Ascending aorta (tissue), 2 donors: ENCODE results near the gene ENTPD3. TPM values are rescaled to one million over a fixed set of nuclear protein-coding genes. Genes with fewer than 3 reads are reported as not detected.

Source experiments
- DNase-seq, 2 donors: peaks; one replicate each; pipeline ENCODE4 v3.0.0-alpha.2; 2019; ENCODE audit warnings: low spot score in 2 of 2
- H3K27ac ChIP-seq, 2 donors: fragments of 200-600 bp; sonication (generic); one replicate each; pipeline ENCODE4 v1.5.1; 2016 to 2017; ENCODE audit warnings: mild to moderate bottlenecking in 1 of 2
- H3K27me3 ChIP-seq: fragments of 200-600 bp; sonication (generic); one replicate; pipeline ENCODE4 v1.5.1; 2017
- H3K36me3 ChIP-seq, 2 donors: fragments of 200-600 bp; sonication (generic); one replicate each; pipeline ENCODE4 v1.5.1; 2016
- H3K4me1 ChIP-seq, 2 donors: fragments of 200-600 bp; sonication (generic); one replicate each; pipeline ENCODE4 v1.5.1; 2016 to 2017; ENCODE audit warnings: mild to moderate bottlenecking in 1 of 2
- H3K4me3 ChIP-seq, 2 donors: fragments of 200-600 bp; sonication (generic); one replicate each; pipeline ENCODE4 v1.5.1; 2016 to 2017; ENCODE audit warnings: mild to moderate bottlenecking in 1 of 2
- H3K9me3 ChIP-seq, 2 donors: fragments of 200-600 bp; sonication (generic); one replicate each; pipeline ENCODE4 v1.5.1; 2016
- CTCF ChIP-seq, 3 experiments: fragments of 200-600 bp in 2 of 3; fragments of 450-650 bp in 1 of 3; sonication (generic) in 2 of 3; IDR thresholded peaks; one replicate each; pipeline ENCODE4 v1.5.1; 2016 to 2019; ENCODE audit warnings: antibody characterized with exemption in 3 of 3, mild to moderate bottlenecking in 1 of 3, moderate library complexity in 1 of 3
- intact Hi-C: fragments of 100-400 bp; cut with DNase I; formaldehyde crosslinking; loops from one replicate; pipeline ENCODE4 v1.15.1; 2023
- total RNA-seq: library from RNA; depleted of rRNA; stranded (reverse); fragments of >200 nt; gene quantifications from one replicate; pipeline ENCODE4 v1.1.0, GENCODE V29; 2016

Gene ENTPD3
- total RNA-seq, 1 donor from 2014 or later = 1.6 TPM

- Histone ChIP-seq H3K4me1 (peaks cover 0 to 8% of the 10 kb centered on the region in 2 donors), H3K27me3 (no peaks in the 10 kb centered on the region), H3K36me3 (peaks cover 2 to 7% of the 10 kb centered on the region in 2 donors), H3K4me3 (no peak overlapping the region), H3K9me3 (no peaks in the 10 kb centered on the region), H3K27ac (no peak overlapping the region)
- no peak for DNase-seq
- intact Hi-C loops = loop anchor here (5.0 to 10.0 kb wide), 7 partner anchors 424 to 1998 kb away; partner anchors contain the start of genes ACVR2B, SLC25A38 and ULK4
- TF ChIP-seq CTCF (IDR thresholded peaks at IDR 0.05) = no peak
Observed at GRCh38 chr3:40450438-40450837, 63.5 kb downstream of the ENTPD3 start.

- H3K27ac ChIP-seq = no peak overlapping the region
- no peak for TF ChIP-seq CTCF (IDR thresholded peaks at IDR 0.05)
- no peaks in the 10 kb centered on the region for H3K27me3 ChIP-seq
- no peak for DNase-seq
- no peak overlapping the region for H3K4me3 ChIP-seq
- peaks cover 0 to 11% of the 10 kb centered on the region in 2 donors for H3K4me1 ChIP-seq
- peaks cover 0 to 2% of the 10 kb centered on the region in 2 donors for H3K36me3 ChIP-seq
- H3K9me3 ChIP-seq = no peaks in the 10 kb centered on the region
- intact Hi-C loops = loop anchor here (5.0 to 10.0 kb wide), 7 partner anchors 423 to 1999 kb away; partner anchors contain the start of genes ACVR2B, SLC25A38 and ULK4
Observed at GRCh38 chr3:40451551-40451950, 64.6 kb downstream of the ENTPD3 start.

- DNase-seq = no peak
- peaks cover 0 to 2% of the 10 kb centered on the region in 2 donors for H3K36me3 ChIP-seq
- H3K27me3 ChIP-seq = no peaks in the 10 kb centered on the region
- H3K27ac ChIP-seq = peak overlapping the region; percentile 83 to 89
- H3K9me3 ChIP-seq = no peaks in the 10 kb centered on the region
- peaks cover 0 to 12% of the 10 kb centered on the region in 2 donors for H3K4me1 ChIP-seq
- peak overlapping the region in 1 of 2 donors; percentile 68 for H3K4me3 ChIP-seq
- intact Hi-C loops = loop anchor here (2.0 to 10.0 kb wide), 8 partner anchors 73 to 2000 kb away; partner anchors contain the start of genes ACVR2B, SLC25A38, ULK4 and ZNF621
- no peak for TF ChIP-seq CTCF (IDR thresholded peaks at IDR 0.05)
Observed at GRCh38 chr3:40452057-40452456, 65.1 kb downstream of the ENTPD3 start.

- no peaks in the 10 kb centered on the region for H3K27me3 ChIP-seq
- H3K4me3 ChIP-seq = peak overlapping the region; percentile 61 to 68
- H3K9me3 ChIP-seq = no peaks in the 10 kb centered on the region
- no peak for DNase-seq
- H3K27ac ChIP-seq = peak overlapping the region; percentile 83 to 89
- peaks cover 0 to 12% of the 10 kb centered on the region in 2 donors for H3K4me1 ChIP-seq
- peaks cover 0 to 2% of the 10 kb centered on the region in 2 donors for H3K36me3 ChIP-seq
- intact Hi-C loops = loop anchor here (2.0 to 10.0 kb wide), 8 partner anchors 72 to 2000 kb away; partner anchors contain the start of genes ACVR2B, SLC25A38, ULK4 and ZNF621
- no peak for TF ChIP-seq CTCF (IDR thresholded peaks at IDR 0.05)
Observed at GRCh38 chr3:40452562-40452875, 65.5 kb downstream of the ENTPD3 start.

- H3K27me3 ChIP-seq = no peaks in the 10 kb centered on the region
- peak overlapping the region; percentile 83 to 89 for H3K27ac ChIP-seq
- no peak for TF ChIP-seq CTCF (IDR thresholded peaks at IDR 0.05)
- peak overlapping the region; percentile 61 to 68 for H3K4me3 ChIP-seq
- H3K36me3 ChIP-seq = peaks cover 0 to 2% of the 10 kb centered on the region in 2 donors
- intact Hi-C loops = loop anchor here (1.0 to 10.0 kb wide), 11 partner anchors 24 to 2001 kb away; partner anchors contain the start of genes ACVR2B, SLC25A38, ULK4 and ZNF619
- peaks cover 0 to 15% of the 10 kb centered on the region in 2 donors for H3K4me1 ChIP-seq
- H3K9me3 ChIP-seq = no peaks in the 10 kb centered on the region
- peak; percentile 96 to 99 for DNase-seq
Observed at GRCh38 chr3:40452876-40453730, 66.1 kb downstream of the ENTPD3 start.
